ENCODE results near the gene RFX4. TPM values are rescaled to one million over a fixed set of nuclear protein-coding genes. Genes with fewer than 3 reads are reported as not detected.

RFX4 gene
- total RNA-seq, 1 donor from 2014 or later, result not detected

GRCh38 chr12:106663385-106663784 is 80.6 kb downstream of the RFX4 start:
- H3K4me1 ChIP-seq, result no peaks in the 10 kb centered on the region
- intact Hi-C loops (cut with micrococcal nuclease), result no loop called here
- DNase-seq, result no peak
- no peak for TF ChIP-seq CTCF (IDR thresholded peaks at IDR 0.05; ENCODE audit: borderline replicate concordance)
- peaks cover 14% of the 10 kb centered on the region for H3K27me3 ChIP-seq (ENCODE audit: low read depth)
- H3K9me3 ChIP-seq (replicated peaks), result peaks cover 54% of the 10 kb centered on the region
- H3K36me3 ChIP-seq, result no peaks in the 10 kb centered on the region
- no peak overlapping the region for H3K27ac ChIP-seq (replicated peaks)
- no peak overlapping the region for H3K4me3 ChIP-seq

GRCh38 chr12:106669216-106669615 is 86.4 kb downstream of the RFX4 start:
- no peak overlapping the region for H3K27ac ChIP-seq (replicated peaks)
- H3K9me3 ChIP-seq (replicated peaks), result peaks cover 13% of the 10 kb centered on the region
- H3K27me3 ChIP-seq (ENCODE audit: low read depth), result peaks cover 45% of the 10 kb centered on the region
- H3K4me1 ChIP-seq, result no peaks in the 10 kb centered on the region
- intact Hi-C loops (cut with micrococcal nuclease), result no loop called here
- no peaks in the 10 kb centered on the region for H3K36me3 ChIP-seq
- TF ChIP-seq CTCF (IDR thresholded peaks at IDR 0.05; ENCODE audit: borderline replicate concordance), result no peak
- DNase-seq, result no peak
- H3K4me3 ChIP-seq, result no peak overlapping the region

GRCh38 chr12:106670131-106670530 is 87.3 kb downstream of the RFX4 start:
- intact Hi-C loops (cut with micrococcal nuclease), result no loop called here
- no peaks in the 10 kb centered on the region for H3K4me1 ChIP-seq
- peaks cover 54% of the 10 kb centered on the region for H3K27me3 ChIP-seq (ENCODE audit: low read depth)
- DNase-seq, result no peak
- peaks cover 3% of the 10 kb centered on the region for H3K9me3 ChIP-seq (replicated peaks)
- no peak for TF ChIP-seq CTCF (IDR thresholded peaks at IDR 0.05; ENCODE audit: borderline replicate concordance)
- H3K4me3 ChIP-seq, result no peak overlapping the region
- H3K36me3 ChIP-seq, result no peaks in the 10 kb centered on the region
- no peak overlapping the region for H3K27ac ChIP-seq (replicated peaks)

DNA sequence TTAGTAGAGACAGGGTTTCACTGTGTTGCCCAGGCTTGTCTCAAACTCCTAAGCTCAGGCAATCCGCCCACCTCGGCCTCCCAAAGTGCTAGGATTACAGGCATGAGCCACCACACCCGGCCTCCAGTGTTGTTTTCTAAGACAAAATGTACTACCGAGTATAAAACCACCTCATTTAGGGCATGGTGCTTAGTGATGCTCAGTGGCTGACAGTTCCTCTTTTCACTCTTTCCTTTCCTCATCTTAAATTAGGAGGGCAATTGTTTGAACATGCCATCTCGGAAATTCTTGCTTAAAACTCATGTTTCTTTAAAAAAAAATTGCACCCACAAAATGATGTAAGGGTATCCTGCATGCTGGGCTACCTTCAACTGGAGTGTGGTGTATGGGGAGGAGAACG is 89.0 kb downstream of the RFX4 start:
- no peak for DNase-seq
- no peaks in the 10 kb centered on the region for H3K36me3 ChIP-seq
- H3K4me1 ChIP-seq, result no peaks in the 10 kb centered on the region
- intact Hi-C loops (cut with micrococcal nuclease), result no loop called here
- H3K9me3 ChIP-seq (replicated peaks), result no peaks in the 10 kb centered on the region
- no peak for TF ChIP-seq CTCF (IDR thresholded peaks at IDR 0.05; ENCODE audit: borderline replicate concordance)
- H3K27ac ChIP-seq (replicated peaks), result no peak overlapping the region
- no peak overlapping the region for H3K4me3 ChIP-seq
- peaks cover 65% of the 10 kb centered on the region for H3K27me3 ChIP-seq (ENCODE audit: low read depth)

DNA sequence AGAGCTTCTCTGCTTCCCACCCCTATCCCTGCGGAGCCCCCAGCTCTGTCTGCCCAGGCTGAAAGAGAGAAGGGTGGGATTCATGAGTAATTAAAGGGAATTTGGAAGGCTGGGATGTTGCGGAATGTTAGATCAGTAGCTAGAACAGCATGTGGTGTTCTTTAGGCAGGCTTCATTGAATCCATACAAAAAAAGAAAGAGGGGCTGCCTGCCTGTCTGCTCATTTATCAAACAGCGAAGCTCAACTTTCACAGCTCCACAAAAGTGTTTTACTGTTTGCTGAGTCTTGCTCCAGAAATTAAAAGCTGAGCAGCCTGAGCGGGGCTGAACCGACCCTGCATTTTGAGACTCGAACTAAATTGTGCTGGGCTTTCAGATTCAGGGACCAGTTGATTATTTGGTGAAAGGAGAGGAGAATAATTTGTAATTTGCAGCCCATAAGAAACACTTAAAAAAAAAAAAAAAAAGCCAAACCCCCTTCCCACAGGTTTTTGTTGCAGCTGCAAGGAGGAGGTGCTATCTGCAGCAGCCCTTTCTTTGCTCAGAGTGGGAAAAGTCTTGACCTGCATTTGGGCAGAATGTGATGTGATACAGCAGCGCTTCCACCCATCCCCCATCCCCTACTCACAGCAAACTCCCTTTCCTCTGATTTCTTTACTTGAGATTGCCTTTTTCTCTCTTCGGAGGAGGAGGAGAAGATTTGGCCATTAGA is 89.7 kb downstream of the RFX4 start:
- intact Hi-C loops (cut with micrococcal nuclease), result no loop called here
- no peak overlapping the region for H3K4me3 ChIP-seq
- H3K27me3 ChIP-seq (ENCODE audit: low read depth), result peaks cover 65% of the 10 kb centered on the region
- TF ChIP-seq CTCF (IDR thresholded peaks at IDR 0.05; ENCODE audit: borderline replicate concordance), result no peak
- no peaks in the 10 kb centered on the region for H3K4me1 ChIP-seq
- no peak for DNase-seq
- no peak overlapping the region for H3K27ac ChIP-seq (replicated peaks)
- H3K36me3 ChIP-seq, result no peaks in the 10 kb centered on the region
- H3K9me3 ChIP-seq (replicated peaks), result no peaks in the 10 kb centered on the region
